Measurements from ENCODE around the gene ZNF134. TPM values are rescaled to one million over a fixed set of nuclear protein-coding genes. Genes with fewer than 3 reads are reported as not detected.

Gene ZNF134
- total and polyA plus RNA-seq, 2 experiments from 2014 or later = 14.6 to 79.6 TPM

- peaks cover 18% of the 10 kb centered on the region for H3K9me2 ChIP-seq (ENCODE audit: insufficient read depth)
These were observed 2.9 kb upstream of the ZNF134 start for GRCh38 chr19:57611113-57611512.

More at GRCh38 chr19:57611113-57611512, 2.9 kb upstream of the ZNF134 start:
- peaks cover 20% of the 10 kb centered on the region for H3K79me2 ChIP-seq (replicated peaks; ENCODE audit: insufficient read depth)
- H2AFZ ChIP-seq = no peak overlapping the region
- TF ChIP-seq JUNB (IDR thresholded peaks at IDR 0.05; ENCODE audit: unreplicated experiment) (no peak), CREB1 (CRISPR knock-in tag; IDR thresholded peaks at IDR 0.05; ENCODE audit: low read depth) (no peak), EZH2phosphoT487 (IDR thresholded peaks at IDR 0.05; ENCODE audit: unreplicated experiment) (no peak), STAT1 (IDR thresholded peaks at IDR 0.05; ENCODE audit: unreplicated experiment) (no peak), NANOG (IDR thresholded peaks at IDR 0.05; ENCODE audit: borderline replicate concordance) (no peak), EZH2 (IDR thresholded peaks at IDR 0.05; ENCODE audit: low read depth, unreplicated experiment) (no peak), POLR2AphosphoS5 (IDR thresholded peaks at IDR 0.05; ENCODE audit: low read depth) (no peak)
- TF ChIP-seq, protein P1, sequence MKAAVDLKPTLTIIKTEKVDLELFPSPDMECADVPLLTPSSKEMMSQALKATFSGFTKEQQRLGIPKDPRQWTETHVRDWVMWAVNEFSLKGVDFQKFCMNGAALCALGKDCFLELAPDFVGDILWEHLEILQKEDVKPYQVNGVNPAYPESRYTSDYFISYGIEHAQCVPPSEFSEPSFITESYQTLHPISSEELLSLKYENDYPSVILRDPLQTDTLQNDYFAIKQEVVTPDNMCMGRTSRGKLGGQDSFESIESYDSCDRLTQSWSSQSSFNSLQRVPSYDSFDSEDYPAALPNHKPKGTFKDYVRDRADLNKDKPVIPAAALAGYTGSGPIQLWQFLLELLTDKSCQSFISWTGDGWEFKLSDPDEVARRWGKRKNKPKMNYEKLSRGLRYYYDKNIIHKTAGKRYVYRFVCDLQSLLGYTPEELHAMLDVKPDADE (IDR thresholded peaks at IDR 0.05) = no peak
- TF ChIP-seq, protein P2, sequence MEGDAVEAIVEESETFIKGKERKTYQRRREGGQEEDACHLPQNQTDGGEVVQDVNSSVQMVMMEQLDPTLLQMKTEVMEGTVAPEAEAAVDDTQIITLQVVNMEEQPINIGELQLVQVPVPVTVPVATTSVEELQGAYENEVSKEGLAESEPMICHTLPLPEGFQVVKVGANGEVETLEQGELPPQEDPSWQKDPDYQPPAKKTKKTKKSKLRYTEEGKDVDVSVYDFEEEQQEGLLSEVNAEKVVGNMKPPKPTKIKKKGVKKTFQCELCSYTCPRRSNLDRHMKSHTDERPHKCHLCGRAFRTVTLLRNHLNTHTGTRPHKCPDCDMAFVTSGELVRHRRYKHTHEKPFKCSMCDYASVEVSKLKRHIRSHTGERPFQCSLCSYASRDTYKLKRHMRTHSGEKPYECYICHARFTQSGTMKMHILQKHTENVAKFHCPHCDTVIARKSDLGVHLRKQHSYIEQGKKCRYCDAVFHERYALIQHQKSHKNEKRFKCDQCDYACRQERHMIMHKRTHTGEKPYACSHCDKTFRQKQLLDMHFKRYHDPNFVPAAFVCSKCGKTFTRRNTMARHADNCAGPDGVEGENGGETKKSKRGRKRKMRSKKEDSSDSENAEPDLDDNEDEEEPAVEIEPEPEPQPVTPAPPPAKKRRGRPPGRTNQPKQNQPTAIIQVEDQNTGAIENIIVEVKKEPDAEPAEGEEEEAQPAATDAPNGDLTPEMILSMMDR (conservative IDR thresholded peaks at IDR 0.05; ENCODE audit: low read depth in 2 of 2) = no peak
- TF ChIP-seq, protein P3, sequence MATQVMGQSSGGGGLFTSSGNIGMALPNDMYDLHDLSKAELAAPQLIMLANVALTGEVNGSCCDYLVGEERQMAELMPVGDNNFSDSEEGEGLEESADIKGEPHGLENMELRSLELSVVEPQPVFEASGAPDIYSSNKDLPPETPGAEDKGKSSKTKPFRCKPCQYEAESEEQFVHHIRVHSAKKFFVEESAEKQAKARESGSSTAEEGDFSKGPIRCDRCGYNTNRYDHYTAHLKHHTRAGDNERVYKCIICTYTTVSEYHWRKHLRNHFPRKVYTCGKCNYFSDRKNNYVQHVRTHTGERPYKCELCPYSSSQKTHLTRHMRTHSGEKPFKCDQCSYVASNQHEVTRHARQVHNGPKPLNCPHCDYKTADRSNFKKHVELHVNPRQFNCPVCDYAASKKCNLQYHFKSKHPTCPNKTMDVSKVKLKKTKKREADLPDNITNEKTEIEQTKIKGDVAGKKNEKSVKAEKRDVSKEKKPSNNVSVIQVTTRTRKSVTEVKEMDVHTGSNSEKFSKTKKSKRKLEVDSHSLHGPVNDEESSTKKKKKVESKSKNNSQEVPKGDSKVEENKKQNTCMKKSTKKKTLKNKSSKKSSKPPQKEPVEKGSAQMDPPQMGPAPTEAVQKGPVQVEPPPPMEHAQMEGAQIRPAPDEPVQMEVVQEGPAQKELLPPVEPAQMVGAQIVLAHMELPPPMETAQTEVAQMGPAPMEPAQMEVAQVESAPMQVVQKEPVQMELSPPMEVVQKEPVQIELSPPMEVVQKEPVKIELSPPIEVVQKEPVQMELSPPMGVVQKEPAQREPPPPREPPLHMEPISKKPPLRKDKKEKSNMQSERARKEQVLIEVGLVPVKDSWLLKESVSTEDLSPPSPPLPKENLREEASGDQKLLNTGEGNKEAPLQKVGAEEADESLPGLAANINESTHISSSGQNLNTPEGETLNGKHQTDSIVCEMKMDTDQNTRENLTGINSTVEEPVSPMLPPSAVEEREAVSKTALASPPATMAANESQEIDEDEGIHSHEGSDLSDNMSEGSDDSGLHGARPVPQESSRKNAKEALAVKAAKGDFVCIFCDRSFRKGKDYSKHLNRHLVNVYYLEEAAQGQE (IDR thresholded peaks at IDR 0.05; ENCODE audit: unreplicated experiment) = no peak
- H3K36me3 Mint-ChIP-seq (ENCODE audit: low read depth) = peaks cover 49% of the 10 kb centered on the region
- no peak overlapping the region for H3K4me2 ChIP-seq
- H3K27me3 Mint-ChIP-seq (ENCODE audit: insufficient read depth, low read depth, poor library complexity) = peaks cover 13% of the 10 kb centered on the region
- peaks cover 25% of the 10 kb centered on the region for H3K9me3 Mint-ChIP-seq
- no peak overlapping the region for H3K27ac Mint-ChIP-seq
- 0 out of 2 replicates have a peak, but pooled peaks cover 3% of the 10 kb centered on the region for H3K4me1 ChIP-seq (ENCODE audit: insufficient read depth)
- H3K4me3 Mint-ChIP-seq = no peak overlapping the region
- no peak for DNase-seq (ENCODE audit: low spot score)
- ATAC-seq = no peak
- H3K4me1 Mint-ChIP-seq = peaks cover 8% of the 10 kb centered on the region; the same call in 1 of the 3 replicates
- H4K20me1 ChIP-seq (replicated peaks; ENCODE audit: insufficient read depth) = no peaks in the 10 kb centered on the region
- H3K27ac ChIP-seq (ENCODE audit: low read depth) = no peak overlapping the region
- H3K36me3 ChIP-seq (ENCODE audit: insufficient read depth) = peaks cover 14% of the 10 kb centered on the region; the same call in 1 of the 2 replicates
- H3F3A ChIP-seq (replicated peaks; ENCODE audit: low read depth) = no peaks in the 10 kb centered on the region
- no peaks in the 10 kb centered on the region for H3K27me3 ChIP-seq (ENCODE audit: insufficient read depth)
- no peak overlapping the region for H3K4me3 ChIP-seq
